CMK (cell line): ENCODE data around the gene PRKCA.
"Not testable (repeated sequence)": the region's sequence is repeated elsewhere in the genome, so short reads cannot be mapped to it uniquely, and the experiment has no call there.

ENCODE experiments used
- DNase-seq: peaks from one replicate; pipeline ENCODE4 v3.0.0-alpha.2; 2010; ENCODE audit warnings: low read depth

Gene PRKCA

GRCh38 chr17:66684731-66685130, 382.3 kb downstream of the PRKCA start:
- no peak for DNase-seq

DNA sequence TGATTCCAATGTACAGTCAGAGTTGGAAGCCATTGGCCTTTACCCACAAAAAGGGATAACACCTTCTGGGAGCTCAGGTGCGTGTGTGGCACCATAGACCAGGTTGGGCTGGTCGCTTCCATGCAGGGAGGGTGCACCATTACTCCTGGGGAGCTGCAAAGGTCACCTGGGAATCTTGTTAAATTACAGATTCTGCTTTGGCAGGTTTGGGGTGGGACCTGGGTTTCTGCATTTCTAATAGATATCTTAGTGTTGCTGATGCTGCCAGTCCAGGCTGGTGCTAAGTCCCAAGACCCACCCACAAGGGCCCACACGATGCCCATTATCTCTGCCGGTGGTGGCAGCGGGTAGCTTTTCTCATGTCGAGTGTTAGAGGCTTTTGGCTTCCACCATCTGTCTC, 384.2 kb downstream of the PRKCA start:
- no peak for DNase-seq

GRCh38 chr17:66687570-66688284, 385.3 kb downstream of the PRKCA start:
- DNase-seq, result no peak

GRCh38 chr17:66689221-66689620, 386.8 kb downstream of the PRKCA start:
- DNase-seq, result no peak

DNA sequence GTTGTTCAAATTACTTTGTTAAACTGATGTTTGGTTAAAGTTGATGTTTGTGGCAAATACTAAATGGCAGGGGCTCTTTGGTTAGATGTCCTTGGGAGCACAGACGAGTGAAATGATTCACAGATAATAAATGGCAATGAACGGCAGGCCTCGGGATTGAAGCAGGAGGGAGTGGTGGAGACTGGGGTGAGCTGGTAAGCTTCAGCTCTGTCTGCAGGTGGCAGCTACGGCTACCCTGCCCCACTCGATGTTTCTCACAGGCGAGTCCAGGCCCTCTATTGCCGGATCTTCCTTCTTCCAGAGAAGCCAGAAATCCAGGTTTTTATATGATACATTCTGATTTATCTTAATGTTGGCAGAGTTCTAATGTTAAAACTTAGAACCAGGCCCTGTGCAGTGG, 387.8 kb downstream of the PRKCA start:
- no peak for DNase-seq

DNA sequence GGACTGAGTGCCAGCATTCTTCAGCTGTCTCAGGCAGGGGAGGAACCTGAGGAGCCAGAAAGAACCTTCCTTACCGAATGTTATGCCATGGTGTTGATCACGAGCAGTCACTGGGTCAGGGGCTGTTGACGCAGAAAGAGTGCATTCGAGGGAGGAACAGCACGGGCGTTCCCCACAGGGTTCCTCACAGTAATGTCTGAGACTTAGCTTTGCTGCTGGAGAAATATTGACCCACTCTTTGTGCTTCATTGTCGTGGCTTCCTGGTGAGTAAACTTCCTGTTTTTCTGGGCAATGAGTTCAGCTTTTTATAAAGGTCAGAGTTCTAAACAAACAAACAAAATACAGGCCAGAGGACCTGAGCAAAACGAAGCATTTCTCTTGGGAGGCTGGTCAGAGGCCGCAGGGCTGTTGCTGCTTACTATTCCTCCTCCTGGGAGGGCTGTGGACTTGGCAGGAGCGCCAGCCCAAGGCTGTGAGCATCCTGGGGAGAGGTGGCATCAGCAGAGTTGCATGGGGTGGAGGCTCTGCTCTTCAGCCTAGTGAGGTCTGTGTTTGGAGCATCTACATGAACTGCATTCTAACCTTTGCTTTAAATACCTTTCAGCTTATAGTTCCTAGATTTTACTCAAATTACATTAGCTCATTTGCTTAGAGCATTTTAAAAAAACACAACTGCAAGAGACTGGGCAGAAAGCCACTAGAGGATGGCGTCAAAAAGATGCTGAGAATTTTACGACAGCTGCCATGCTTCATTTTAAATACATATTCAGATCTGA, 389.4 kb downstream of the PRKCA start:
- no peak for DNase-seq

DNA sequence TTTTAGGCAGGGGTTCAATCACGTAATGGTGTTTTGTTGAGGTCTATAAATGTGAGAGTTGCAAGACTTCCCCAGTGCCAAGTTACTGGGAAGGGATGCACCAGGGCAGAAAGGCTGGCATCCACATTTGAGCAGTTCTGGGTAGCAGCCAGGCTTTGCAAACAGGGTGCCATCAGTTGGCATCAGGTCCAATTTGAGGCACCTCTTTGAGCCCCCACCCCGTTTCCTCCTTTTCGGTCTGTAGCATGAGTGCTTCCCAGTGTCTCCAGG, 389.9 kb downstream of the PRKCA start:
- DNase-seq, result no peak

DNA sequence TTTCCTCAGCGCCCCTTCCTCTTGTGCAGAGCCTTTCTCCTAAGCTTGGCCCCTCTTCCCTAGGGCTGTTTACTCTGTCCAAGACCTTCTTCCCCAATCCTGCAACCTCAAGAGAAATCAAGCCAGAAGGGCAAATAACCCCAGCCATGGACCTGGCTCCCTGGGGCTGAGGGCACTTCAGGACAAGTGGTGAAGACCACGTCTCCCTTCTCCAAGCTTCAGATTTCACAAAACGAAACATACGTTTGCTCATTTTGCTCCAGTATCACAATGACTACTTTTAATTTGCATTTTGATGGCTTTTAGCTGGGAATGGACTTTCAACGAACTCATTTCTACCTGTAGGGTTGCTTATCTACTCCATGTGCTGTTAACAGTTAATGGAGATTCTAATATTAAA, 392.7 kb downstream of the PRKCA start:
- no peak for DNase-seq

DNA sequence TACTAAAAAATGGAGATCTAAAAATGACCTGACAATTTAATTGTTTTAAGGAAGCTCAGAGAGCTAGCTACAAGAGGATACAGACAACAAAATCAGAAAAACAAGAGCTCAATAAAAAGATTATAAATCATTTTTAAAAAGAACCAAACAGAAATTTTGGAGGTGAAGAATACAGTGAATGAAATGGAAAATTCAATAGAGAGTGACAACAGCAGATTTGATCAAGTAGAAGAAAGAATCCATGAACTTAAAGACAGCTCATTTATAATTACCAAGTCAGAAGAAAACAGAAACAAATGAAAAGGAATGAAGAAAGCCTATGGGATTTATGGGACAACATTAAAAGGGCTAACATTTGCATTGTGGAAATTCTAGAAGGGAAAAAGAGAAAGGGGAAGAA, 395.9 kb downstream of the PRKCA start:
- no peak for DNase-seq

- DNase-seq, result no peak
Measured at GRCh38 chr17:66701462-66701861, 399.0 kb downstream of the PRKCA start.

DNA sequence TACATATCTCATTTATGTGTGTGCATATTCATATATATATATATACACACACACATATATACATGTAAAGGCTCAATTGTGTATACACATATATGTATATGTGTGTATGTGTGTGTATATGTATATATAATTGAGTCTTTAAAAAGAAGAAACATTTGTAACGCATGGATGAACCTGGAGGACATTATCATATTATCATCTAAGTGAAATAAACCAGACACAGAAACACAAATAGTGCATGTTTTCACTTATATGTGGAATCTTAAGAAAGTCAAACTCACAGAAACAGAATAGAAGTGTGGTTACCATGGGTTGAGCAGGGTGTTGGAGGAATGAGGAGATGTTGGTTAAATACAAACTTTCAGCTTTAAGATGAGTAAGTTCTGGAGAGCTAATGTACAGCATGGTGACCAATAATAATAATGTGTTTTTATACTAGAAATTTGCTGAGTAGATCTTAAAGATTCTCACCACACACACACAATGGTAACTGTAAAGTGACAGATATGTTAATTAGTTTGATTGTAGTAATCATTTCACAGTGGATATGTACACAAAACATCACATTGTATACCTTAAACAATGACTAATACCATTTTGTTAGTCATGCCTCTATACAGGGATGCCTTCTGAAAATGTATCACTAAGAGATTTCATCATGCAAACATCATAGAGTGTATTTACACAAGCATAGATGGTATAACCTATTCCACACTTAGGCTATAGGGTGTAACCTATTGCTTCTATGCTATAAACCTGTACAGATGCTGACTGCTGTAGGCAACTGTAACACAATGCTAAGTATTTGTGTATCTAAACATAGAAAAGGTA, 399.9 kb downstream of the PRKCA start:
- no peak for DNase-seq

DNA sequence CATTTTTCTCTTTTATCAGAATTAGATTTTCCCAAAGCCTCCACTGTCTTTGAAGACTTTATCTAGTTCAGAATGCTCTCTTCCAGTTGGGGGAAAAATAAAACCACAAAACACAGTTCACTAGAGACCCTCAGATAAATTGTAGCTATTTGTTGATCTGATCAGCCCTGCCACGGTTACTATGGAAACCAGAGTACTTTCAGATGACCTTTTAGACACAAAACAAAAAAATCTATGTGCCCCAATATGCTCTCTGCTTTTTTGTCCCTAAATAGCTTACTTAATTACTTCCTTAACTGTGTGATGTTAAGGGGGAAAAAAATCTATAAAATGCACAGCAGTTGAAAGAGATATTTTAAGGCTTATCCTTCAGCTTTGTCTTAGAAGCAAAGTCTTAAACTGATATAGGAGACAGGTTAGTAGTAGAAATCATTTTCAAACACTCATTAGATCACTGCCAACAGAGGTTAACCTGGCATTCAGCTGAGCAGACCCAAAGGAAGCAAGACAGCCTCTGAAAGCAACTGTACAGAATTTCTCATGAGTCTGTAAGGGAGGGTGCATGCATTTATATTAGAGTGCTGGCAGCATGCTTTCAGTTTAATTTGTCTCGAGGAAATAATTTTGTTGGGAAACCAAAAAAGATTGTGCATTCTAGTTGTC, 402.6 kb downstream of the PRKCA start:
- DNase-seq, result no peak

DNA sequence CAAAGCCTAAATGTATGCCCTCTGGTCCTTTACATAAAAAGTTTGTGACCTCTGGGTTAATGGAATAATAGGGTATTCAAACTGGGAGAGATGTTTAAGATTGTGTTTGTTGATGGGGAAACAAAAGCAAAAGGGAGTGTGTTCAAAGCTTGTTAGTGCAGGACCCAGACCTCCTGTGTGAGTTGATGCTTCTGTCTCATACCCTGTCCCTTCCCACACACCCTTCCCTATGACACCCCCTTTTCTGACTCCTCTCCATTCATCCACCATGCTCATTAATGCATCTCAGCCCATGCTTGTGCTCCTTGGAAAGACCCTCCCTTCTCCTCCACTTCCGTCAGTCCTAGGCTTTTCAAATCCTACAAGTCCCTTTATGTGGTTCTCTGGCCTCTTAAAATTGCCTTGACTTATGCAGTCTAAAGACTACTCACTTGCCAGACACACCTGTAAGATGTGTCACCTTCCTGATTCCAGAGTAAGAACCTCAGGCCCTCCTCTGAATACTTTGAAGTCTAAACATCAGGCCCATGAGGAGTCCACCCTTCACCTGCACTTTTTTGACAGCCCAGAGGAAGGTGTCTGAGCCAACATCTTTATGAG, 404.5 kb downstream of the PRKCA start:
- DNase-seq, result no peak

GRCh38 chr17:66711401-66711800, 409.0 kb downstream of the PRKCA start:
- DNase-seq, result no peak

DNA sequence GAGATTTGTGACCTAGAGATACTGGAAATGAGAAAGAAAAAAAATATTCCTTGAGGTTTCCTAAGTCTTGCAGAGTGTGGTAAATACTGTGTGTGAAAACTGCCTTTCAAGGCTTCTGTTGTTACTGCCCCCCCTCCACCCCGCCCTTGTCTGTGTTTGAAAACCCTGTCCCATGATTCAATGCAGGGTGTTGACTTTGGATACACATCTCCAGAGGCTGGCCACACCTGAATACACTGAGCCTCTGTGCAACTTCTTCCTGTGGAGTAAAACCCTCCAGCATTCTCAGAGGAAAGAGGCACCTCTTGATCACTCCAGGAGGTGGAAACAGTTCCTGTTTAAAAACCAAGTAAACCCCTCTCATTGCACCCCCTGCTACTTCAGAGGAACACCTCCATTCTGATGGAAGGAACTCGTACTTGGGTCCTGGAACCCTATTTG, 409.5 kb downstream of the PRKCA start:
- DNase-seq, result no peak

DNA sequence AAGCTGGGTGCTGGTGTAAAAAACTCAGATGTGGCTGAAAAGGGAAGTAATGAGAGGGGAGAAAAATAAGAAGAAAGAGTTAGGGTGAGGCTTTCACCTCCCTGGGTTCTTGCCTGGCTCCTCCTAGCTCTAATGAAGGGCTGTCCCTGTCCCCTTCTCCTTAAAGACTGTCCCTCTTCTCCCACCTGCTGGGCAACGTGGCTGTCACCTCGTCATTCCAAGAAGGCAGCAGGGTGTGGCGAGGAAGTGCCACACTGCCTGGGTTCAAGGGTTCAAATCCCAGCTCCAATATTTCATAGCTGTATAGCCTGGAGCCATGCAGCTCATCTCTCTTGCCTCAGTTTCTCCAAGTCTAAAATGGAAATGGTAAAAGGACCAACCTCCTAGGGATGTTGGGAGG, 410.0 kb downstream of the PRKCA start:
- no peak for DNase-seq

DNA sequence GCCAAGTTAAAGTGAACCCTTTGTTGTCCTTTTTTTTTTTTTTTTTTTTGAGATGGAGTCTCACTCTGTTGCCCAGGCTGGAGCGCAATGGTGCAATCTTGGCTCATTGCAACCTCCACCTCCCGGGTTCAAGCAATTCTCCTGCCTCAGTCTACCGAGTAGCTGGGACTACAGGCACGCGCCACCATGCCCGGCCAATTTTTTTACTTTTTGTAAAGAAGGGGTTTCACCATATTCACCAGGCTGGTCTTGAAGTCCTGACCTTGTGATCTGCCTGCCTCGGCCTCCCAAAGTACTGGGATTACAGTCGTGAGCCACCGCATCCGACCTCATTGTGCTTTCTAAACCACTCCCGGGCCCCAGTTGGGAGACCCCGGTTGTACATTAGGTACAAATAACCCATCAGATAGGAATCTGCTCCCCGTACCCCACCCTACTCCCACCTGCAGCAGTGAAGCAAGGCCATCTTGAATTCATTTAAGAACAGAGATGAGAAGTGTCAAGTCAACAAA, 410.7 kb downstream of the PRKCA start:
- not testable (repeated sequence) for DNase-seq

DNA sequence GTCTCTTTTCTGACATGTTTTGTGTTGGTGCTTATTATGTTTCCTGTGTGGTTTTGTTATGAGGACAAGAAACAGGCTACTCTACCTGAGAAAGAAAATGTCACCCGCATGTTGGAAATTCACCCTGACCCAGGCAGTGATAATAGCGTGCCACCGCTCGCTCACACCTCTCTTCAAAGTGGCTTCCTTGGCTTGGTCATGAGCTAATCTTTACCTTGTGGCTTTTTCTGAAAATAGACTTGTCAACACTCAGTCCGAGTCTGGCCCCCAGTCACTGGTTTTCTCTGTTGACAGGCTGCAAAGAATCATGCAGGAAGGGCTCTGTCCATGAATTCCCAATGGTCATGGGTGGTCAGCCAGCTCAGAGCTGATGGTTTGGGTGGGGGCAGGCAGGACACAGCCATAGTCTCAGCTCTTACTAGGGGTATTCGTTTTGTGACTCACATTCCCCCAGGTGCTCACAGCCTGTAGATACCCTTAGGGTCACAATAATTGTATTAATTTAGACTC, 411.2 kb downstream of the PRKCA start:
- no peak for DNase-seq

- no peak for DNase-seq
Measured at GRCh38 chr17:66714046-66715023, 411.9 kb downstream of the PRKCA start.

- no peak for DNase-seq
Measured at GRCh38 chr17:66715076-66715675, 412.8 kb downstream of the PRKCA start.
